ENCODE measurements around the gene ARHGAP23. TPM values are rescaled to one million over a fixed set of nuclear protein-coding genes. Genes with fewer than 3 reads are reported as not detected.

ARHGAP23 gene
- polyA plus RNA-seq, 1 donor (not counting 4 experiments of a cell fraction or from before 2014, with no cell fraction given), result 6.1 TPM

- Histone ChIP-seq H3K9ac (ENCODE audit: control insufficient read depth, extremely low read depth, insufficient read depth, low read length) (no peak overlapping the region), H2AFZ (ENCODE audit: control insufficient read depth, low read length) (no peak overlapping the region)
These were observed 107.6 kb downstream of the ARHGAP23 start for GRCh38 chr17:38535886-38536285.

GRCh38 chr17:38536661-38537060 is 108.4 kb downstream of the ARHGAP23 start:
- Histone ChIP-seq H3K4me2 (ENCODE audit: control insufficient read depth, extremely low read depth, insufficient read depth, low read depth, low read length) (no peak overlapping the region), H3K4me1 (ENCODE audit: control insufficient read depth, extremely low read depth, insufficient read depth, low read length) (no peaks in the 10 kb centered on the region), H3K9me3 (ENCODE audit: control insufficient read depth, low read depth, low read length) (no peaks in the 10 kb centered on the region), H3K27me3 (ENCODE audit: control insufficient read depth, extremely low read depth, insufficient read depth, low read length) (peaks cover 27% of the 10 kb centered on the region), H3K9ac (ENCODE audit: control insufficient read depth, extremely low read depth, insufficient read depth, low read length) (no peak overlapping the region), H3K9me1 (ENCODE audit: control insufficient read depth, extremely low read depth, insufficient read depth, low read length) (no peaks in the 10 kb centered on the region), H3K27ac (ENCODE audit: control insufficient read depth, insufficient read depth, low read length) (no peak overlapping the region), H3K79me2 (ENCODE audit: control insufficient read depth, insufficient read depth, low read length) (no peaks in the 10 kb centered on the region), H4K20me1 (ENCODE audit: control insufficient read depth, extremely low read depth, insufficient read depth, low read length) (no peaks in the 10 kb centered on the region), H3K4me3 (ENCODE audit: control insufficient read depth in 2 of 3, extremely low read depth in 1 of 3, insufficient read depth in 2 of 3, low read depth in 1 of 3, low read length in 3 of 3) (no peak overlapping the region), H2AFZ (ENCODE audit: control insufficient read depth, low read length) (no peak overlapping the region), H3K36me3 (ENCODE audit: control insufficient read depth in 2 of 2, extremely low read depth in 1 of 2, insufficient read depth in 2 of 2, low read length in 2 of 2) (no peaks in the 10 kb centered on the region)
- FAIRE-seq, result no peak
- dilution Hi-C loops (cut with MboI; ENCODE audit: extremely low pct_ligation_motif_present, low sequenced_read_pairs), result no loop called here
- DNase-seq (ENCODE audit: low read depth, low spot score), result no peak
- TF ChIP-seq, protein P1, sequence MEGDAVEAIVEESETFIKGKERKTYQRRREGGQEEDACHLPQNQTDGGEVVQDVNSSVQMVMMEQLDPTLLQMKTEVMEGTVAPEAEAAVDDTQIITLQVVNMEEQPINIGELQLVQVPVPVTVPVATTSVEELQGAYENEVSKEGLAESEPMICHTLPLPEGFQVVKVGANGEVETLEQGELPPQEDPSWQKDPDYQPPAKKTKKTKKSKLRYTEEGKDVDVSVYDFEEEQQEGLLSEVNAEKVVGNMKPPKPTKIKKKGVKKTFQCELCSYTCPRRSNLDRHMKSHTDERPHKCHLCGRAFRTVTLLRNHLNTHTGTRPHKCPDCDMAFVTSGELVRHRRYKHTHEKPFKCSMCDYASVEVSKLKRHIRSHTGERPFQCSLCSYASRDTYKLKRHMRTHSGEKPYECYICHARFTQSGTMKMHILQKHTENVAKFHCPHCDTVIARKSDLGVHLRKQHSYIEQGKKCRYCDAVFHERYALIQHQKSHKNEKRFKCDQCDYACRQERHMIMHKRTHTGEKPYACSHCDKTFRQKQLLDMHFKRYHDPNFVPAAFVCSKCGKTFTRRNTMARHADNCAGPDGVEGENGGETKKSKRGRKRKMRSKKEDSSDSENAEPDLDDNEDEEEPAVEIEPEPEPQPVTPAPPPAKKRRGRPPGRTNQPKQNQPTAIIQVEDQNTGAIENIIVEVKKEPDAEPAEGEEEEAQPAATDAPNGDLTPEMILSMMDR (optimal IDR thresholded peaks at IDR 0.05 in 1 of 3, IDR thresholded peaks at IDR 0.05 in 1 of 3, conservative IDR thresholded peaks at IDR 0.05 in 1 of 3; ENCODE audit: extremely low read depth in 1 of 3, insufficient read depth in 2 of 3, low read length in 3 of 3), result no peak
- no peak for TF ChIP-seq EZH2 (IDR thresholded peaks at IDR 0.05; ENCODE audit: low read length)

More at GRCh38 chr17:38535886-38536285, 107.6 kb downstream of the ARHGAP23 start:
- Histone ChIP-seq H3K27ac (ENCODE audit: control insufficient read depth, insufficient read depth, low read length) (no peak overlapping the region), H3K9me1 (ENCODE audit: control insufficient read depth, extremely low read depth, insufficient read depth, low read length) (no peaks in the 10 kb centered on the region), H3K9me3 (ENCODE audit: control insufficient read depth, low read depth, low read length) (no peaks in the 10 kb centered on the region), H3K27me3 (ENCODE audit: control insufficient read depth, extremely low read depth, insufficient read depth, low read length) (peaks cover 27% of the 10 kb centered on the region), H3K4me2 (ENCODE audit: control insufficient read depth, extremely low read depth, insufficient read depth, low read depth, low read length) (no peak overlapping the region), H3K4me1 (ENCODE audit: control insufficient read depth, extremely low read depth, insufficient read depth, low read length) (no peaks in the 10 kb centered on the region), H4K20me1 (ENCODE audit: control insufficient read depth, extremely low read depth, insufficient read depth, low read length) (no peaks in the 10 kb centered on the region), H3K36me3 (ENCODE audit: control insufficient read depth in 2 of 2, extremely low read depth in 1 of 2, insufficient read depth in 2 of 2, low read length in 2 of 2) (no peaks in the 10 kb centered on the region), H3K79me2 (ENCODE audit: control insufficient read depth, insufficient read depth, low read length) (no peaks in the 10 kb centered on the region), H3K4me3 (ENCODE audit: control insufficient read depth in 2 of 3, extremely low read depth in 1 of 3, insufficient read depth in 2 of 3, low read depth in 1 of 3, low read length in 3 of 3) (no peak overlapping the region)
- DNase-seq (ENCODE audit: low read depth, low spot score) (no peak), FAIRE-seq (no peak)
- dilution Hi-C loops (cut with MboI; ENCODE audit: extremely low pct_ligation_motif_present, low sequenced_read_pairs), result no loop called here
- no peak for TF ChIP-seq EZH2 (IDR thresholded peaks at IDR 0.05; ENCODE audit: low read length)

DNA sequence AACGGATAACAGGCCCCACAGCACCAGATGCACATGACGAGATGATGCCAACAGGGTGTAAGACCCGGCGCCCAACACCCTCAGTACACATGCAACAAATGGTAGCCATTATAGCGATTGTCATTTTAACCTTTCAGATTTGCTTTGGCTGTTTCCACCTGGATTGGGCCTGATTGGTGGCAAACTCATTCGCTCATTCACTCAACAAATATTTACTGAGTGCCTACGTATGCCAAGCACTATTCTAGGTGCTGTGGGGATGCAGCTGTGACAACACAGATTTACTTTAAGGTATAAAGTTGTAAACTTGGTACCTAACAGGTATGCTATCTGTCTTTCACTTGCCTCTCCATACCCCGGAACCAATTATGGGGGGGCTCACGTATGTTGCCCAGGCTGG is 110.6 kb downstream of the ARHGAP23 start:
- Histone ChIP-seq H3K36me3 (ENCODE audit: control insufficient read depth in 2 of 2, extremely low read depth in 1 of 2, insufficient read depth in 2 of 2, low read length in 2 of 2) (no peaks in the 10 kb centered on the region), H4K20me1 (ENCODE audit: control insufficient read depth, extremely low read depth, insufficient read depth, low read length) (no peaks in the 10 kb centered on the region), H3K9me3 (ENCODE audit: control insufficient read depth, low read depth, low read length) (no peaks in the 10 kb centered on the region), H3K9me1 (ENCODE audit: control insufficient read depth, extremely low read depth, insufficient read depth, low read length) (no peaks in the 10 kb centered on the region), H3K9ac (ENCODE audit: control insufficient read depth, extremely low read depth, insufficient read depth, low read length) (no peak overlapping the region), H3K79me2 (ENCODE audit: control insufficient read depth, insufficient read depth, low read length) (no peaks in the 10 kb centered on the region), H3K27ac (ENCODE audit: control insufficient read depth, insufficient read depth, low read length) (no peak overlapping the region), H2AFZ (ENCODE audit: control insufficient read depth, low read length) (no peak overlapping the region), H3K27me3 (ENCODE audit: control insufficient read depth, extremely low read depth, insufficient read depth, low read length) (peaks cover 18% of the 10 kb centered on the region), H3K4me2 (ENCODE audit: control insufficient read depth, extremely low read depth, insufficient read depth, low read depth, low read length) (no peak overlapping the region), H3K4me1 (ENCODE audit: control insufficient read depth, extremely low read depth, insufficient read depth, low read length) (no peaks in the 10 kb centered on the region), H3K4me3 (ENCODE audit: control insufficient read depth in 2 of 3, extremely low read depth in 1 of 3, insufficient read depth in 2 of 3, low read depth in 1 of 3, low read length in 3 of 3) (no peak overlapping the region)
- FAIRE-seq (no peak), DNase-seq (ENCODE audit: low read depth, low spot score) (no peak)
- TF ChIP-seq, protein P1 (optimal IDR thresholded peaks at IDR 0.05 in 1 of 3, IDR thresholded peaks at IDR 0.05 in 1 of 3, conservative IDR thresholded peaks at IDR 0.05 in 1 of 3; ENCODE audit: extremely low read depth in 1 of 3, insufficient read depth in 2 of 3, low read length in 3 of 3), result no peak
- TF ChIP-seq EZH2 (IDR thresholded peaks at IDR 0.05; ENCODE audit: low read length), result no peak
- dilution Hi-C loops (cut with MboI; ENCODE audit: extremely low pct_ligation_motif_present, low sequenced_read_pairs), result no loop called here

Measured in keratinocyte (primary cell).